ENCODE results near the gene ATAD2B.

Gene ATAD2B

DNA sequence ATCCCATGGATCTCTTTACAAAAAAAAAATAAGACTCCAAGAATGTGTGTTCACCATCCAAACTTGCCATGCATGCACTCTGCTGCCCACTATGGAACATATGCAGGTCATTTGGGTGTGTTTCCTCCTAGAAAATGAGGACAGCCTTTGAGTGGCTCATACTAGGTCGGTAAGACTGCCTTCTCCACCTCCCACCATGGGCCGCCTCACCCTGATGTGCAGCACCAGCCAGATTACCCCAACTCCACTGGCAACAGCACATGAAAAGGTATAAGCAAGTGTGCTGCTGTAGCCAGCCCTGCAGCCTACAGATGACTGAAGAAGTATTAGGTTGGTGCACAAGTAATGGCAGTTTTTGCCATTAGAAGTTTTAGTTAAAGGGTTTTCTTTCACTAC lies 214.2 kb downstream of the ATAD2B start:
- DNase-seq (ENCODE audit: low read depth) = no peak
- no peak for TF ChIP-seq CTCF (conservative IDR thresholded peaks at IDR 0.05; ENCODE audit: control insufficient read depth, insufficient read depth, low read depth, low read length)
- no peak overlapping the region for H3K4me3 ChIP-seq (ENCODE audit: control insufficient read depth, low read depth, low read length)

DNA sequence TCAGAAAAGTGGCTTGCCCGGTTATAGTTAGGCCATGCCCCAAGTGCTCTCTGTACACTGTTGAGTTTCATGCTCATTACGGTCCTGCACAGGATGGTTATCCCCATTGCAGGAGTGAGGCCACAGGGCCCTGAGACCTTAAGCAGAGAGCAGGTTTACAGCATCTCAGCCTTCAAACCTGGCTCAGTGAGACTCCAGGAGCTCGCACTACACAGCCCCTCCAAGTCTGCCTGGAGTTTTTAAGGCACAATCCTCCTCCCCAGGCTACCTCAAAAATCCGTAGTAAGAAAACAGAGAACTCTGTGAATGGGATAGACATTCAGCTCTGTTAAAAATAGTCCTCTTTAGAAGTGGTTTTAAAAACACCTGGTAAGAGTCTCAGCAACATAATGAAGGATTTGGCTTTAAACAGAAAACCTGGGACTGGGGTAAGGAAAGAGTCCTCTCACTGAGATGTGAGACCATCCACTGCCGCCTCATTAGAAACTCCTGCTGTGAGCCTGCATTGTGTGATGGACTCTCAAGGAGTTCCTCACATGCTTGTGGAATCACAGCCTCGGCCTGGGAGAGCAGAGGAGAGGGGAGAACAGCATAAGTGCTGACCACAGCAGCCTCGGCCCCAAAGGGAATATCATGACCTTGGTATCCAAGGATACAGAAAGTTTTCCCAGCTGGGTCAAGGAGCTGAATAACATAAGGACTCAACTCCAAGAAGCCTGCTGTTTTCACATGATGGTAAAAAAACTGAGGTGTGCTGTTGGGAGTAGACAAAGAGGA lies 214.8 kb downstream of the ATAD2B start:
- H3K4me3 ChIP-seq (ENCODE audit: control insufficient read depth, low read depth, low read length) = no peak overlapping the region
- no peak for TF ChIP-seq CTCF (conservative IDR thresholded peaks at IDR 0.05; ENCODE audit: control insufficient read depth, insufficient read depth, low read depth, low read length)
- DNase-seq (ENCODE audit: low read depth) = peak; percentile 72

GRCh38 chr2:23709311-23709710 lies 217.6 kb downstream of the ATAD2B start:
- no peak overlapping the region for H3K4me3 ChIP-seq (ENCODE audit: control insufficient read depth, low read depth, low read length)
- no peak for TF ChIP-seq CTCF (conservative IDR thresholded peaks at IDR 0.05; ENCODE audit: control insufficient read depth, insufficient read depth, low read depth, low read length)
- no peak for DNase-seq (ENCODE audit: low read depth)

GRCh38 chr2:23708771-23709170 lies 218.2 kb downstream of the ATAD2B start:
- no peak for DNase-seq (ENCODE audit: low read depth)
- TF ChIP-seq CTCF (conservative IDR thresholded peaks at IDR 0.05; ENCODE audit: control insufficient read depth, insufficient read depth, low read depth, low read length) = no peak
- H3K4me3 ChIP-seq (ENCODE audit: control insufficient read depth, low read depth, low read length) = no peak overlapping the region

DNA sequence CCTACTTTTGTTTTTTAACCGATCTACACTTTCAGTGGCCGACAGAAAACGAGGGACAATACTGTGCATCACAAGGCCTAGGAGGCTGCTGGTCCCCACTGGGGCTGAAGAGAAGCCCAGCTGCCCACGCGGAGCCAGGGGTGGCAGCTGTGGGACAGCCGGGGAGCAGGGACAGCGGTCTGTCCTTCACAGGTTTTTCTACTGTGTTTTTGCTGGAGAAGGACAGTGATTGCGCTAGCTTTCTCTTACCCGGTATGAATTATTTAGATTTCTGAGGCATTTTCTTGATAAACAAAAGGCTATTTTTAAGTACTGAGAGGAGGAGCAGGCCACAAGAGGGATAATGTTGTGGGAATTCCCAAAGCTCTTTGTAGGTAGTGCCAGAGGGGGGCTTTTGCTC lies 219.8 kb downstream of the ATAD2B start:
- no peak overlapping the region for H3K4me3 ChIP-seq (ENCODE audit: control insufficient read depth, low read depth, low read length)
- no peak for DNase-seq (ENCODE audit: low read depth)
- no peak for TF ChIP-seq CTCF (conservative IDR thresholded peaks at IDR 0.05; ENCODE audit: control insufficient read depth, insufficient read depth, low read depth, low read length)

- no peak for DNase-seq (ENCODE audit: low read depth)
- H3K4me3 ChIP-seq (ENCODE audit: control insufficient read depth, low read depth, low read length) = no peak overlapping the region
- TF ChIP-seq CTCF (conservative IDR thresholded peaks at IDR 0.05; ENCODE audit: control insufficient read depth, insufficient read depth, low read depth, low read length) = no peak
Measured at GRCh38 chr2:23706613-23707078, 220.3 kb downstream of the ATAD2B start.

All from fibroblast of mammary gland (primary cell).